CD4-positive, alpha-beta T cell treated with Interleukin-6 at 100 ng/mL for 8 hours (primary cell): Measurements from ENCODE around the gene TOR2A.
A peak's percentile ranks its signal among the peaks of the same experiment; 100 is the strongest.
"Not testable (repeated sequence)": the region's sequence is repeated elsewhere in the genome, so short reads cannot be mapped to it uniquely, and the experiment has no call there.

Source experiments
- DNase-seq: peaks from one replicate; pipeline ENCODE4 v3.0.0-alpha.2; 2020; ENCODE audit warnings: mixed read lengths, low spot score

Gene TOR2A

GRCh38 chr9:127734747-127735529, at the start of gene TOR2A:
Gene TOR2A, minus strand, starts transcription at chr9:127735294. Its CDS starts 24 bp downstream, at chr9:127735270.
- peak; percentile 97 for DNase-seq

GRCh38 chr9:127783111-127784008, 48.3 kb upstream of the TOR2A start:
- DNase-seq = peak; percentile 77

GRCh38 chr9:127781806-127782205, 46.7 kb upstream of the TOR2A start:
- no peak for DNase-seq

GRCh38 chr9:127780909-127781308, 45.8 kb upstream of the TOR2A start:
- DNase-seq = not testable (repeated sequence)

- DNase-seq = no peak
Measured at GRCh38 chr9:127780126-127780885, 45.2 kb upstream of the TOR2A start.

GRCh38 chr9:127779136-127779981, 44.3 kb upstream of the TOR2A start:
- DNase-seq = peak; percentile 52

- DNase-seq = peak; percentile 45
Measured at GRCh38 chr9:127778280-127779135, 43.4 kb upstream of the TOR2A start, which contains the start of gene SH2D3C. Gene SH2D3C, minus strand, starts transcription at chr9:127778666. Its CDS starts 39 bp downstream, at chr9:127778627.

- no peak for DNase-seq
Measured at GRCh38 chr9:127777368-127777980, 42.4 kb upstream of the TOR2A start.

- DNase-seq = no peak
Measured at GRCh38 chr9:127776924-127777289, 41.8 kb upstream of the TOR2A start.

GRCh38 chr9:127776195-127776923, 41.3 kb upstream of the TOR2A start:
- DNase-seq = peak; percentile 89

GRCh38 chr9:127773981-127774380, 38.9 kb upstream of the TOR2A start:
- no peak for DNase-seq

GRCh38 chr9:127773272-127773671, 38.2 kb upstream of the TOR2A start:
- no peak for DNase-seq

GRCh38 chr9:127772603-127773002, 37.5 kb upstream of the TOR2A start:
- DNase-seq = no peak

- DNase-seq = no peak
Measured at GRCh38 chr9:127771570-127772189, 36.6 kb upstream of the TOR2A start.

GRCh38 chr9:127770905-127771569, 35.9 kb upstream of the TOR2A start:
- peak; percentile 99 for DNase-seq

GRCh38 chr9:127770583-127770904, 35.5 kb upstream of the TOR2A start:
- no peak for DNase-seq

- DNase-seq = no peak
Measured at GRCh38 chr9:127769929-127770582, 35.0 kb upstream of the TOR2A start.

GRCh38 chr9:127769101-127769500, 34.0 kb upstream of the TOR2A start:
- no peak for DNase-seq
